Activated CD8-positive, alpha-beta memory T cell treated with anti-CD3 and anti-CD28 coated beads, Interleukin-2, amount 50 U/mL, for 4 hours (primary cell): ENCODE measurements around the gene ZSCAN12.
"Not testable (repeated sequence)": the region's sequence is repeated elsewhere in the genome, so short reads cannot be mapped to it uniquely, and the experiment has no call there.

Source experiments
- DNase-seq: peaks from one replicate; pipeline ENCODE4 v3.0.0-alpha.2; 2020

ZSCAN12 gene

DNA sequence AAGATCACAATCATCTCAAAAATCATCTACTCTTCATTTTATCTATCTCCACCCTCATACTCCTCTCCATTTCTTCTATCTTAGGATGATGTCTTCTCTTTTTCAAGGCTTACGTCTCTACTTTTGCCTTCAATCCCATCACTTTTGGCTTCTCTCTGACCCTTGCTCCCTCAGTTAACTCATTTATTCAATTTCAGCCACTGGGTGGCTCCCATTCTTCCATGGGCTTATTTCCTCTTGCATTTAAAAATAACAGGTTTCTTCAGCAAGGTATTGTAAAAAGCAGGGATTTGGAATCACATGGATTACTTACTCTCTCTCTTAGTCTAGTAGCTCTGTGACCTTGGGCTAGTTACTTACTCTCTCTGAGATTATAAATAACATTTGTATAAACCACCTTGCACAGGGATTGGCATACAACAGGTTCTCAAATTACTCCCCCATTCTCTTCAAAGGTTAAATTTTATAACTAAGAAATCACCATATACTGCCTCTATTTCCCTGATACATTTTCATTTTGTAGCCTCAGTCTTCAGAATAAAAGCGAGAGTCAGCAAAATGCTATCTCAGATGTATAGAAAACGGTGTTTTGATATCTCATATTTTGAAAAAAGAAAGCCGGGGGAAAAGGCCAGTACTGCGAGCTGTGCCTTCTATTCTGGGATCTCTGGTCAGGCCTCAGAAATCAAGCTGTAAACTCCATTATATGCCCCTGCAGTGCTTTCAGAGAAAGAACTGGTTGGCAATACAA lies 5.5 kb downstream of the ZSCAN12 start:
- DNase-seq: no peak

- no peak for DNase-seq
These were observed 8.9 kb downstream of the ZSCAN12 start for GRCh38 chr6:28390688-28391087.

DNA sequence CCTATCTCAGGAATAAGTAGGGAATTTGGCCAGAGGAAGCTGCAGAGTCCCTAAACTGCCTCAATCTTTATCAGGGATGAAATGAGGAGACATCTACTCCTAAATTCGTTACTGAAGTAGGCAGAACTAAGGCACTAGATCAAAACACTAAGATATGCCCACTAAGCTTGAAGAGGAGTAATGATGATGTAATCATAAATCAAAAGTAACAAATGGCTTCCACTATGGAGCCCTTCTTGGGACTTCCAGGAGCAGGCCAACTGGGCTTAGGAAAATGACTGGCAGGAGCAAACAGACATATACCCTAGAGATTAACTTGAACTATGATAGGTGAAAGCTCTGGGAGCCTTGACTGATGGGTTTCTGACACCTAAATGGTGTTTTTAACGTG lies 15.4 kb downstream of the ZSCAN12 start:
- no peak for DNase-seq

DNA sequence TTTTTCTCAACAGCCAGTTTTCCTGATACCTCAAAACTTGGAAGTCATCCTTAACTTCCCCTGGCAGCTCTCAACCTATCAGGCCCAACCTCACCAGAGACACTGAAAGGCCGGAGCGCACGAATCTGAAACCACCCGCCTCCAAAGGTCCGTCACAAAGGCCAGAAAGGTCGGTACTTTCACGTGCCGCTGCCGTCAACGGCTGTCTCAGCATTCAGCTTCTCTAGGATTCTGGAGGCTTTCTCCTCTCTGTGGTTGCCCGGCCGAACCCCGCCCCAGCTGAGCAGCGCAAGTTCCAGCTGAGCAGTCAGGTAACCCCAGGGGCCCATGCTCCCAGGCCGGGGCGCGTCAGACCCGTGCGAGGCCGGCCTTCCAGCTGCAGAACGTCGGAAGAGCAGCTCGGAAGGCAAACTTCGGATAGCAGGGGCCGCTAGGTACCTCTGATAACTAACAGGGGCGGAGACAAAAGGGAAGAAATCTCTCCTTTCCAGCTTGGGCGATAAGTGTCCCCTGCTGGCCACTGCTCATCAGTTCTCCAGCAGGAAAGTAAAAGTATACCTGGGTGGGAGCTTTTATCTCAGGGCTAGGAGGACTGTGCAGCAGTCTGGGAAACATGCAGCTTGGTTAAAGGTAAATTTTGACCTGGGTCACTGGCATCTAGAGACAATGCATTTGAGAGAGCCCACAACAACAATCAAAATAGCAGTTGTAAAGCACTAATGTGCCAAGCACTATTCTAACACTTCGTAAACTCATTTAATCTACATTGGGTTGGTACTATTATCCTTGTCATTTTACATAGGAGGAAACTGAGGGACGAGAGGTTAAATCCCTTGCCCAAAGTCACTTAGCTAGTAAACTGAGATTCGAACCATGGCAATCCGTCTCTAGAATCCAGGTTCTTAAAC lies 16.1 kb downstream of the ZSCAN12 start:
- DNase-seq: peak; percentile 44

DNA sequence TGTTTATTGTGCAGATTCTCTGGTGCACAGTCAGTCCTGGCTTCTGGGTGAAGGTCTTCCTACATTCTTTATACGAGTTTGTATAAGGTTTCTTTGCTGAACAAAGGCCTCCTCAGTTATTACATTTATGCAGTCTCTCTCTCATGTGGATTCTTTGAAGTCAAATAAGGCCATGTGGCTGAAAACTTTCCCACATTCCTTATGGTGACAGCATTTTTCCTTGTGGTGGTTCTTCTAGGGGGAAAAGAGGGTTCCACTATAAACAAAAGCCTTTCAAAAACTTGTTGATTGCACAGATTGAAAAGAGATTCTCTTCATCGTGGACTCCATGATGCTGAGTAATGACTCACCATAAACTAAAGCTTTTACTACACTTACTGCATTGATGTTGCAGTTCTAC lies 19.2 kb downstream of the ZSCAN12 start:
- DNase-seq: no peak

DNA sequence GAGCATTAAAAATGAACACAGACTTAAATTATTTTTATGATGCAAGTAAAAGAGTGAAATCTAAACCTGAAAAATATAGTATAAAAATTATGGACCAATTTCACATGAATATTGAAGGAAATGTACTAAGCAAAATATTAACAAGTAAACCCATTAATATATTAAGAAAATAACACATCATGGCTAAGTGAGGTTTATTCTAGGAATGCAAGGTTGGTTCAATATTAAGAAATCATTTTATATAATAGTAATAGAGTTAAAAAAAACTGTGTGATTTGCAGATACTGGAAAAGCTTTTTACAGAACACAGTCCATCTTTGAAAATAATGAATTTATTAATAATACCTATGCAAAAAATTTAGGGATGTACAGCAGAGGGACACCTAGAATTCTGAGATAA lies 20.9 kb downstream of the ZSCAN12 start:
- DNase-seq: no peak

DNA sequence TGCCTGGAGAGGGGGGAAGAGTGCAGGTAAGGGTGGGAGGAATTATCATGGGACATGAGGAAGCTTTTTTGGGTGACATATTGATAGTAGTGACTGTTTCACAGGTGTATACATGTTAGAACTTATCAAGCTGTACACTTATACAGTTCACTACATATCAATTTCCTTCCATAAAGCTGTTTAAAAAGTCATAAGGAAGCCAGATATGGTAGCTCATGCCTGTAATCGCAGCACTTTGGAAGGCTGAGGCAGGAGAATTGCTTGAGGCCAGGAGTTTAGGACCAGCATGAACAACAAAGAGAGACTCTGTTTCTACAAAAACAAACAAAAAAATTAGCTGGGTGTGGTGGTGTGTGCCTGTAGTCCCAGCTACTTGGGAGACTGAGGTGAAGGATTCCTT lies 21.7 kb downstream of the ZSCAN12 start:
- DNase-seq: no peak

DNA sequence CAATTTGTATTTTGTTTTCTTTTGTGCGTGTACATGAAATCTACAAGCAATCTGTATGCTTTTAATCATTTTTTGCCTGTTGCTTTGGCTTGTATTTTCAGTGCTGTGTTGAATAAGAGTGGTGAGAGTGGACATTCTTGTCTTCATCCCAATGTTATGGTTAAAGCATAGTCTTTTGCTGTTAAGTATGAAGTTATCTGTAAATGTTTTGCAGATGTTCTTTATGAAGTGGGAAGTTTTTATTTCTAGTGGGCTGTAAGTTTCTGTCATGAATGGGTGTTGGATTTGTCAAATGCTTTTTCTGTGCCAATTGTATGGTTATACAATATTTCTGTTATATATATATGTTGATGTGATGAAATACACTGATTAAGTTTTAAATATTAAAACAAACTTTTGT lies 25.6 kb downstream of the ZSCAN12 start:
- no peak for DNase-seq

- DNase-seq: no peak
These were observed 27.7 kb downstream of the ZSCAN12 start for GRCh38 chr6:28371706-28372451.

- no peak for DNase-seq
These were observed 28.3 kb downstream of the ZSCAN12 start for GRCh38 chr6:28371280-28371679.

GRCh38 chr6:28370440-28370839 lies 29.1 kb downstream of the ZSCAN12 start:
- no peak for DNase-seq

- no peak for DNase-seq
These were observed 30.1 kb downstream of the ZSCAN12 start for GRCh38 chr6:28369463-28369862.

GRCh38 chr6:28368522-28368921 lies 31.0 kb downstream of the ZSCAN12 start:
- DNase-seq: no peak

- not testable (repeated sequence) for DNase-seq
These were observed 34.0 kb downstream of the ZSCAN12 start for GRCh38 chr6:28365590-28365989.

- no peak for DNase-seq
These were observed 38.6 kb downstream of the ZSCAN12 start for GRCh38 chr6:28360961-28361360.

DNA sequence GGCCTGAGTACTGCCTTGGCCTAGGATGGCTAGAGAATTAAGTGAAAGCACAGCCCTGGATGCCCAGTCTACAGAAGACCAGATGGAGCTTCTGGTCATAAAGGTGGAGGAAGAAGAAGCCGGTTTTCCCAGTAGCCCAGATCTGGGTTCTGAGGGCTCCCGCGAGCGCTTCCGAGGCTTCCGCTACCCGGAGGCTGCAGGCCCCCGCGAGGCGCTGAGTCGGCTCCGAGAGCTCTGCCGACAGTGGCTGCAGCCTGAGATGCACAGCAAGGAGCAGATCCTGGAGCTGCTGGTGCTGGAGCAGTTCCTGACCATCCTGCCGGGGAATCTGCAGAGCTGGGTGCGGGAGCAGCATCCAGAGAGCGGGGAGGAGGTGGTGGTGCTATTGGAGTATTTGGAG lies 40.0 kb downstream of the ZSCAN12 start:
- not testable (repeated sequence) for DNase-seq

GRCh38 chr6:28357036-28357435 lies 42.5 kb downstream of the ZSCAN12 start:
- no peak for DNase-seq

DNA sequence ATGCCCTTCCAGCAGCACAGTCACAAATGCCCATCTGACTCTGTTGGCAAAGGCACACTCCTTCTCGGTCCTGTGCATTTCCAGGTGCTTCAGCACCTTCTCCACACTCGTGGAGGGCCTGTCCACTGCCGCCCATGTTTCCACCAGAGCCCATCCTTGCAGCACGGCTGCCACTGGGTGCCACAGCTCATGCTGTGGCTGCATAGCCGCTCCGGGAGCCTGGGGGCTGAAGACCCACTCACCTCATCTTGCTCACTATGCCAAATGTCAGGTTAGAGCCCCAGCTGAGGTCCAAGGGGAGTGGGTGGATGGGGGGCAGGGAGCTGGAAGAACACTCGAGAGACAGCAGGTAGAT lies 42.9 kb downstream of the ZSCAN12 start:
- no peak for DNase-seq

DNA sequence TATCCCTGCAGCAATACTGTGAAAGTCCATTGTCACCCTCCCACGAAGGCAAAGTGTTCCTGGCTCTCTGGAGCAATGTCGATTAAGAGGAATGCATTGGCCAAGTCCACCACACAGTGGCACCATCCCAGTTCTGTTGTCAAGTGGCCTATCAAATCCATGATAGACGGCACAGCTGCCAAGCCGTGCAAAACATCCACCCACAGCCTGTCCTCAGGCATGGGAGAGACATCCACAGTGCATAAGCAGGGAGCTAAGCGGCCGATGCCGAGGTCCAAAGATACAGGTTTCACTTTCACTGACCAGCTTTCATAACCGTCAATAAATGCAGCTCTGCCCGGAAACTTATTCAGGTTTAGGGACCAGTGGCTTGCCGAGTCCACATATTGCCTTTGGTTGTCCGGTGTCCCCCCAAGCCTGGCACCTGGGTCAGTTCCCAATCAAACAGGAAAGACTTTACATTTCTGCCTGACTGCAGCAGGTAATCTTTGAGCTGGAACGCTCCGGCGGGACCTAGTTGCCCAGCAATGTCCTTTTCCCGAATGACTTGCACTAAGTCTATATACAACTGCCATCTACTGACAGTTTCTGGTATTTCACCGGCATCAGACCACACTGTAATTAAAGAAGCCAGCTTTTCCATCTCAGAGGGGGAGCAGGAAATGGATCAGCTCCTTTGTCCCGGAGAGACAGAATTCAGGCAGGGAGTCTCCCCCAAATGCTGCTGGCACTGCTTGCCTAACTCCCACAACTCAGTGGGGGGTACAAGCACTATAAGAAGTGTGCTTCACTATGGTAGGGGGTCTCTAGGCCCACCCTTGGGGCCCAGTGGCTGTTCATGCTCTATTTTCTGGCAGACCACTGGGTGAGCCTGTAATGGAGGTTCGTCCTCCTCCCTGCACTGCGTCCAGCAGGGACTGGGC lies 43.5 kb downstream of the ZSCAN12 start:
- peak; percentile 51 for DNase-seq

GRCh38 chr6:28354688-28355554 lies 44.6 kb downstream of the ZSCAN12 start:
- DNase-seq: no peak

DNA sequence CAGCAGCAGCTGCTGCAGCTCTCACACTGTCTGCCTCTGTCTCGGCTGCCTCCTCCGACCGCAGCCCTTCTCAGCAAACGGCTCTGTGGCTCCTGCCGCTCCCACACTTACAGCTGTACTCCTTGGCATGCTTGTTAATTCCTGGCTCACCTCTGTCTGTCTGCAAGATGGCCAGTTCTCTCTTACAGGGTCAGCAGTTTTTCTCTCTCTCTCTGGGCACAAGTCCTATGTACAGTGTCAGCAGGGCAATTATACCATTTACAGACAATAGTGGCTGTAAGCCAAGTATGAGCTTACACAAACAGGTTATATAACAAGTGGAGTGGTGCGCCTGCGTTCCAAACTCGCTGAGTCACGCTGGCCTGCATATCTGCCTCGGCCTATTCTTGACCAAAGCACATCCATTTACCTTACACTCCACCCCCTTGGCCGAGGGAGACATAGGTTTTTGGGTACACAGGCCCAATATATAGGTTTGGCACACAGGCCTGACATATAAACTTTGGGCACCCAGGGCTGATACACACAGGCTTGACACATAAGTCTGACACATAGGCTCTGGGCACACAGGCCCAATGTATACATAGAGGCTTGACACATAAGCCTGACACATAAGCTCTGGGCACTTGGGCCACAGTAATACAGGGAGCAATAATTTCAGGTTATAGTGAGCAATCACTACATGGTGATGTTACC lies 45.4 kb downstream of the ZSCAN12 start:
- DNase-seq: no peak
